ENCODE data around the gene KIF12.

The KIF12 gene

GRCh38 chr9:114107286-114108001 lies 8.4 kb upstream of the KIF12 start:
- in situ Hi-C loops (cut with MboI; ENCODE audit: low sequenced_read_pairs): no loop called here

- in situ Hi-C loops (cut with MboI; ENCODE audit: low sequenced_read_pairs): no loop called here
Observed at GRCh38 chr9:114105236-114105635, 6.1 kb upstream of the KIF12 start.

GRCh38 chr9:114102484-114102883 lies 3.4 kb upstream of the KIF12 start:
- in situ Hi-C loops (cut with MboI; ENCODE audit: low sequenced_read_pairs): no loop called here

- in situ Hi-C loops (cut with MboI; ENCODE audit: low sequenced_read_pairs): no loop called here
Observed at GRCh38 chr9:114100536-114100935, 1.4 kb upstream of the KIF12 start.

- in situ Hi-C loops (cut with MboI; ENCODE audit: low sequenced_read_pairs): loop anchor here (10.0 kb wide), 1 partner anchor 185 kb away; no protein-coding TSS in a partner anchor
Observed at GRCh38 chr9:114099669-114100270, 678 bp upstream of the KIF12 start.

GRCh38 chr9:114098021-114098935 lies 814 bp downstream of the KIF12 start:
- in situ Hi-C loops (cut with MboI; ENCODE audit: low sequenced_read_pairs): loop anchor here (10.0 kb wide), 1 partner anchor 187 kb away; no protein-coding TSS in a partner anchor

GRCh38 chr9:114097613-114098020 lies 1.5 kb downstream of the KIF12 start:
- in situ Hi-C loops (cut with MboI; ENCODE audit: low sequenced_read_pairs): loop anchor here (10.0 kb wide), 1 partner anchor 187 kb away; no protein-coding TSS in a partner anchor

- in situ Hi-C loops (cut with MboI; ENCODE audit: low sequenced_read_pairs): loop anchor here (10.0 kb wide), 1 partner anchor 188 kb away; no protein-coding TSS in a partner anchor
Observed at GRCh38 chr9:114096866-114097612, 2.1 kb downstream of the KIF12 start.

GRCh38 chr9:114096041-114096511 lies 3.0 kb downstream of the KIF12 start:
- in situ Hi-C loops (cut with MboI; ENCODE audit: low sequenced_read_pairs): loop anchor here (10.0 kb wide), 1 partner anchor 189 kb away; no protein-coding TSS in a partner anchor

- in situ Hi-C loops (cut with MboI; ENCODE audit: low sequenced_read_pairs): loop anchor here (10.0 kb wide), 1 partner anchor 190 kb away; no protein-coding TSS in a partner anchor
Observed at GRCh38 chr9:114094971-114095370, 4.1 kb downstream of the KIF12 start.

GRCh38 chr9:114093761-114094505 lies 5.2 kb downstream of the KIF12 start:
- in situ Hi-C loops (cut with MboI; ENCODE audit: low sequenced_read_pairs): loop anchor here (10.0 kb wide), 1 partner anchor 191 kb away; no protein-coding TSS in a partner anchor

- in situ Hi-C loops (cut with MboI; ENCODE audit: low sequenced_read_pairs): loop anchor here (10.0 kb wide), 1 partner anchor 192 kb away; no protein-coding TSS in a partner anchor
Observed at GRCh38 chr9:114093031-114093471, 6.0 kb downstream of the KIF12 start.

GRCh38 chr9:114092336-114092735 lies 6.8 kb downstream of the KIF12 start:
- in situ Hi-C loops (cut with MboI; ENCODE audit: low sequenced_read_pairs): loop anchor here (10.0 kb wide), 1 partner anchor 192 kb away; no protein-coding TSS in a partner anchor

GRCh38 chr9:114091711-114092110 lies 7.4 kb downstream of the KIF12 start:
- in situ Hi-C loops (cut with MboI; ENCODE audit: low sequenced_read_pairs): loop anchor here (10.0 kb wide), 1 partner anchor 193 kb away; no protein-coding TSS in a partner anchor

GRCh38 chr9:114090798-114091197 lies 8.3 kb downstream of the KIF12 start:
- in situ Hi-C loops (cut with MboI; ENCODE audit: low sequenced_read_pairs): loop anchor here (10.0 kb wide), 1 partner anchor 194 kb away; no protein-coding TSS in a partner anchor

- in situ Hi-C loops (cut with MboI; ENCODE audit: low sequenced_read_pairs): no loop called here
Observed at GRCh38 chr9:114089206-114089840, 9.8 kb downstream of the KIF12 start.

- in situ Hi-C loops (cut with MboI; ENCODE audit: low sequenced_read_pairs): no loop called here
Observed at GRCh38 chr9:114088571-114089170, 10.4 kb downstream of the KIF12 start.

- in situ Hi-C loops (cut with MboI; ENCODE audit: low sequenced_read_pairs): no loop called here
Observed at GRCh38 chr9:114087721-114088120, 11.4 kb downstream of the KIF12 start.
